SK-N-SH treated with all-trans-retinoic acid at 6 μM for 48 hours (cell line): ENCODE results near the gene FJX1.
A peak's percentile ranks its signal among the peaks of the same experiment; 100 is the strongest.

Experiments
- ATAC-seq: fragments of 200-7000 bp; cut with Tn5 transposase; 3 replicates; pipeline ENCODE4 v1.9.1; 2020; ENCODE audit warnings: mild to moderate bottlenecking, moderate library complexity
- ARNTL ChIP-seq: fragments of 450-650 bp; formaldehyde crosslinking; IDR thresholded peaks from 2 replicates; pipeline ENCODE4 v1.5.0; 2020; ENCODE audit warnings: low read depth, mild to moderate bottlenecking, moderate library complexity, borderline replicate concordance
- BACH2 ChIP-seq: fragments of 250-450 bp; sonication (Bioruptor Pico); IDR thresholded peaks from 2 replicates; pipeline ENCODE4 v1.9.0; 2021; ENCODE audit warnings: mild to moderate bottlenecking, borderline replicate concordance
- CSDC2 ChIP-seq: fragments of 250-450 bp; sonication (Bioruptor Pico); IDR thresholded peaks from 2 replicates; pipeline ENCODE4 v1.5.0; 2020; ENCODE audit warnings: mild to moderate bottlenecking, moderate library complexity
- ESRRG ChIP-seq: fragments of 250-450 bp; sonication (Bioruptor Pico); IDR thresholded peaks from 2 replicates; pipeline ENCODE4 v1.6.1; 2021; ENCODE audit warnings: mild to moderate bottlenecking
- GLIS3 ChIP-seq: fragments of 250-450 bp; sonication (Bioruptor Pico); IDR thresholded peaks from 2 replicates; pipeline ENCODE4 v1.5.0; 2020; ENCODE audit warnings: mild to moderate bottlenecking, moderate library complexity
- OSR1 ChIP-seq: fragments of 250-450 bp; sonication (Bioruptor Pico); IDR thresholded peaks from 2 replicates; pipeline ENCODE4 v1.8.0; 2022; ENCODE audit warnings: moderate library complexity, mild to moderate bottlenecking, inconsistent platforms
- PPARA ChIP-seq: fragments of 250-450 bp; sonication (Bioruptor Pico); IDR thresholded peaks from 2 replicates; pipeline ENCODE4 v1.5.0; 2020; ENCODE audit warnings: mild to moderate bottlenecking, borderline replicate concordance
- RARB ChIP-seq: fragments of 250-450 bp; sonication (Bioruptor Pico); IDR thresholded peaks from 2 replicates; pipeline ENCODE4 v1.8.0; 2021; ENCODE audit warnings: mild to moderate bottlenecking, moderate library complexity
- SNAI2 ChIP-seq: fragments of 250-450 bp; sonication (Bioruptor Pico); IDR thresholded peaks from 2 replicates; pipeline ENCODE4 v1.5.0; 2020; ENCODE audit warnings: mild to moderate bottlenecking, moderate library complexity
- TCF4 ChIP-seq: fragments of 250-450 bp; sonication (Bioruptor Pico); IDR thresholded peaks from 2 replicates; pipeline ENCODE4 v1.8.0; 2021; ENCODE audit warnings: mild to moderate bottlenecking, moderate library complexity, borderline replicate concordance
- TOX ChIP-seq: fragments of 250-450 bp; sonication (Bioruptor Pico); IDR thresholded peaks from 2 replicates; pipeline ENCODE4 v1.8.0; 2021; ENCODE audit warnings: mild to moderate bottlenecking, moderate library complexity, borderline replicate concordance
- ZC3H10 ChIP-seq: fragments of 250-450 bp; sonication (Bioruptor Pico); IDR thresholded peaks from 2 replicates; pipeline ENCODE4 v1.5.1; 2021; ENCODE audit warnings: mild to moderate bottlenecking, moderate library complexity
- ZFP3 ChIP-seq: fragments of 250-450 bp; sonication (Bioruptor Pico); IDR thresholded peaks from 2 replicates; pipeline ENCODE4 v1.5.0; 2020; ENCODE audit warnings: mild to moderate bottlenecking, moderate library complexity
- ZFP30 ChIP-seq: fragments of 450-650 bp; formaldehyde crosslinking; IDR thresholded peaks from 2 replicates; pipeline ENCODE4 v1.5.0; 2022; ENCODE audit warnings: mild to moderate bottlenecking, moderate library complexity
- ZNF70 ChIP-seq: fragments of 450-650 bp; formaldehyde crosslinking; IDR thresholded peaks from 2 replicates; pipeline ENCODE4 v1.5.0; 2020; ENCODE audit warnings: mild to moderate bottlenecking, moderate library complexity
- ZNF8 ChIP-seq: fragments of 450-650 bp; formaldehyde crosslinking; IDR thresholded peaks from 2 replicates; pipeline ENCODE4 v1.5.0; 2020; ENCODE audit warnings: mild to moderate bottlenecking, moderate library complexity
- TF ChIP-seq, protein P1 (sequence below): fragments of 250-450 bp; sonication (Bioruptor Pico); IDR thresholded peaks from 2 replicates; pipeline ENCODE4 v1.5.0; 2020; ENCODE audit warnings: mild to moderate bottlenecking, moderate library complexity
- TF ChIP-seq, protein P2 (sequence below): fragments of 250-450 bp; sonication (Bioruptor Pico); IDR thresholded peaks from 2 replicates; pipeline ENCODE4 v1.8.0; 2020; ENCODE audit warnings: mild to moderate bottlenecking, moderate library complexity, borderline replicate concordance
- TF ChIP-seq, protein P3 (sequence below): fragments of 250-450 bp; sonication (Bioruptor Pico); IDR thresholded peaks from 2 replicates; pipeline ENCODE4 v1.5.1; 2020; ENCODE audit warnings: low read depth, mild to moderate bottlenecking, moderate library complexity
- TF ChIP-seq, protein P4 (sequence below): fragments of 250-450 bp; sonication (Bioruptor Pico); IDR thresholded peaks from 2 replicates; pipeline ENCODE4 v1.5.1; 2021; ENCODE audit warnings: mild to moderate bottlenecking, moderate library complexity
- TF ChIP-seq, protein P5 (sequence below): fragments of 250-450 bp; sonication (Bioruptor Pico); IDR thresholded peaks from 2 replicates; pipeline ENCODE4 v1.8.0; 2021; ENCODE audit warnings: low read depth, mild to moderate bottlenecking, moderate library complexity, borderline replicate concordance

FJX1 gene

DNA sequence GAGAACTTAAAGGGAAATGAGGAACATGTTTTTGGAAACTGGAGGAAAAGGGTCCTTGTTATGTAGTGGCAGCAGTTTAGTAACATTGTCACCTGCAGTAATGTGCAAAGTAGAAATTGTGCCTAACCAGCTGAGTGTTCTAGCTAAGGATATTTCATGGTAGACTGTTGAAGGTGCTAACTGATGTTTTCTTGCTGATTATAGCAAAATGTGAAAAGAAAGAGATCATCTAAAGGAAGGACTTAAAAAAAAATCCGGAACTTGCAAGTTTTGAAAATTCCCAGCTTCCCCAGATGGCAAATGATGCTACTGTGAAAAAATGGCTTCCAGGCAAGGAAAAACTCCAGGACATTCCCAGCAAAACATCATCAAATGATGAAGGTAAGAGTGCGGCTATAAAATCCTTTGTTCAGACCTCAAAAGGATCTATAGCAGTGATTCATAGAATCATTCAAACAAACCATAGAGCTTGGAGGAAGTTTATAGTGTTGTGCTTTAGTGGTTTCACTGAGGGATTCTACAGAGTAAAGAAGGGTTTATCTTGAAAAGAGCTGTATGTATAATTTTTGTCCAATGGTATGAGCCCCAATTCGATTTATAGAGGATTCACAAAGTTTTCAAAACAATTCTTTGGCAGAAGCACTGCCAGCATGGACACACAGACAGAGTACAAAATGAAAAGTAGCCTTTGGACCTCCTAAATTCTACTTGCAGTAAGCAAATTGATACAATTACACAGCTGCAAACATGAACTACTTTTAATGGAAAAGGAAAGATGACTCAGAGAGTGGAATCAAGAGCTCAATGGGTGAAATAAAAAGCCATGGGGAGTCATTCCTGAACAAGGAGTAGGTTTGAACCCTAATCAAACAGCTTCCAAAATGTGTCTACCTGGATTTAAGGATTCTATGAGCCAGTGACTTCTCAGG is 40.0 kb downstream of the FJX1 start (continued):
- TF ChIP-seq, protein P1, sequence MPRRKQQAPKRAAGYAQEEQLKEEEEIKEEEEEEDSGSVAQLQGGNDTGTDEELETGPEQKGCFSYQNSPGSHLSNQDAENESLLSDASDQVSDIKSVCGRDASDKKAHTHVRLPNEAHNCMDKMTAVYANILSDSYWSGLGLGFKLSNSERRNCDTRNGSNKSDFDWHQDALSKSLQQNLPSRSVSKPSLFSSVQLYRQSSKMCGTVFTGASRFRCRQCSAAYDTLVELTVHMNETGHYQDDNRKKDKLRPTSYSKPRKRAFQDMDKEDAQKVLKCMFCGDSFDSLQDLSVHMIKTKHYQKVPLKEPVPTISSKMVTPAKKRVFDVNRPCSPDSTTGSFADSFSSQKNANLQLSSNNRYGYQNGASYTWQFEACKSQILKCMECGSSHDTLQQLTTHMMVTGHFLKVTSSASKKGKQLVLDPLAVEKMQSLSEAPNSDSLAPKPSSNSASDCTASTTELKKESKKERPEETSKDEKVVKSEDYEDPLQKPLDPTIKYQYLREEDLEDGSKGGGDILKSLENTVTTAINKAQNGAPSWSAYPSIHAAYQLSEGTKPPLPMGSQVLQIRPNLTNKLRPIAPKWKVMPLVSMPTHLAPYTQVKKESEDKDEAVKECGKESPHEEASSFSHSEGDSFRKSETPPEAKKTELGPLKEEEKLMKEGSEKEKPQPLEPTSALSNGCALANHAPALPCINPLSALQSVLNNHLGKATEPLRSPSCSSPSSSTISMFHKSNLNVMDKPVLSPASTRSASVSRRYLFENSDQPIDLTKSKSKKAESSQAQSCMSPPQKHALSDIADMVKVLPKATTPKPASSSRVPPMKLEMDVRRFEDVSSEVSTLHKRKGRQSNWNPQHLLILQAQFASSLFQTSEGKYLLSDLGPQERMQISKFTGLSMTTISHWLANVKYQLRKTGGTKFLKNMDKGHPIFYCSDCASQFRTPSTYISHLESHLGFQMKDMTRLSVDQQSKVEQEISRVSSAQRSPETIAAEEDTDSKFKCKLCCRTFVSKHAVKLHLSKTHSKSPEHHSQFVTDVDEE = no peak
- TF ChIP-seq, all 23 proteins: peak for 0

DNA sequence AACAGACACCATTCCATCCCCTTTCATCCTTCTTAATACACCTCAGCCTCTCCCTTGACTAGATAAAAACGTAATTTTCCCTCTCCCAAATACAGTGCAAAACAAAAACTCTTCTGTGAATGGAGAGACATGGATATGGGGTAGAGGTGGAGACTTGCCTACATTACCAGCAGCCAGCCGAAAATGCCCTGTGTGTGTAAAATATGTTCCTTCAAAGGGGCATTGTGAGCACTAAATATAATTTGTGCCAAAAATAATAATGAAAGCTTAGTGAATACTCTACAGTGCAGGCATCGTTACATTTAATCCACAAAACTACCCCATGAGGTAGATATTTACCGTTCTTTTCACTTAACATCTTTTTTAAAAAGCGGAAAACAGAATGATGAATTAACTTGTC is 43.3 kb downstream of the FJX1 start:
- TF ChIP-seq ZC3H10 (no peak), ESRRG (CRISPR knock-in tag) (no peak), RARB (no peak), ZNF8 (CRISPR knock-in tag) (no peak)
- TF ChIP-seq, all 23 proteins: peak for 0
- no peak for ATAC-seq

DNA sequence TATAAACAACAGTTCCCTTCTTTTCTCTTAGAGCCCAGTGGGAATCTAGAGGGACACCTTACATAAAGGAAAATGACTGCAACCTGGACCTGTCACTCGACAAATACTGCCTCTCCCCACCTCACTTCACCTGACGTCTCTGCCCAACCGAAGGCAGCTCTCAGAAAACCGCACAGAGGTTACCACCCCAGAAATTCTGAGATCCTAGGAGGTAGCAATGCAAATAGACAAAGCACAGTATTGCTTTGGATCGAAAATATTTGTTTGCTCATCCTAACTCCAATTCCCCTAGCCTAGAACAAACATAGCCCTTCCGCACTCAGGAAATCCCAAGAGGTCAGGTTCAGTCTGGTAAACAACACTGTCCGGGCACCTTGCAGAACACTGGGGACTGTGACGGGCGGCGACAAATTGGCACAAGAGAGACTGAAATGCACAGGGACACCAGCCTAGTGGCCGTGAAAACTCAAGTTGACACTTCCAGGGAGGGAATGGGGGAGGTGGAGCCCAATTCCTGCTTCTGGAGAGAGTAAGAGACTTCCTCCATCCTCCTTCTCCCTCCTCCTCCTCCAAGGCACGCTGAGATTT is 43.9 kb downstream of the FJX1 start:
- ATAC-seq = peak; percentile 39; the same call in 2 of the 3 replicates
- TF ChIP-seq ZFP3 (no peak), ZNF70 (CRISPR knock-in tag) (no peak), CSDC2 (no peak), ZC3H10 (no peak), PPARA (no peak), TCF4 (CRISPR knock-in tag) (no peak), ESRRG (CRISPR knock-in tag) (no peak), OSR1 (CRISPR knock-in tag) (no peak), TOX (no peak), SNAI2 (CRISPR knock-in tag) (no peak), RARB (no peak), ZFP30 (CRISPR knock-in tag) (no peak), GLIS3 (no peak), ARNTL (CRISPR knock-in tag) (no peak), BACH2 (CRISPR knock-in tag) (no peak)
- TF ChIP-seq, protein P2, sequence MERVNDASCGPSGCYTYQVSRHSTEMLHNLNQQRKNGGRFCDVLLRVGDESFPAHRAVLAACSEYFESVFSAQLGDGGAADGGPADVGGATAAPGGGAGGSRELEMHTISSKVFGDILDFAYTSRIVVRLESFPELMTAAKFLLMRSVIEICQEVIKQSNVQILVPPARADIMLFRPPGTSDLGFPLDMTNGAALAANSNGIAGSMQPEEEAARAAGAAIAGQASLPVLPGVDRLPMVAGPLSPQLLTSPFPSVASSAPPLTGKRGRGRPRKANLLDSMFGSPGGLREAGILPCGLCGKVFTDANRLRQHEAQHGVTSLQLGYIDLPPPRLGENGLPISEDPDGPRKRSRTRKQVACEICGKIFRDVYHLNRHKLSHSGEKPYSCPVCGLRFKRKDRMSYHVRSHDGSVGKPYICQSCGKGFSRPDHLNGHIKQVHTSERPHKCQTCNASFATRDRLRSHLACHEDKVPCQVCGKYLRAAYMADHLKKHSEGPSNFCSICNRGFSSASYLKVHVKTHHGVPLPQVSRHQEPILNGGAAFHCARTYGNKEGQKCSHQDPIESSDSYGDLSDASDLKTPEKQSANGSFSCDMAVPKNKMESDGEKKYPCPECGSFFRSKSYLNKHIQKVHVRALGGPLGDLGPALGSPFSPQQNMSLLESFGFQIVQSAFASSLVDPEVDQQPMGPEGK (CRISPR knock-in tag) = no peak
- TF ChIP-seq, protein P3, sequence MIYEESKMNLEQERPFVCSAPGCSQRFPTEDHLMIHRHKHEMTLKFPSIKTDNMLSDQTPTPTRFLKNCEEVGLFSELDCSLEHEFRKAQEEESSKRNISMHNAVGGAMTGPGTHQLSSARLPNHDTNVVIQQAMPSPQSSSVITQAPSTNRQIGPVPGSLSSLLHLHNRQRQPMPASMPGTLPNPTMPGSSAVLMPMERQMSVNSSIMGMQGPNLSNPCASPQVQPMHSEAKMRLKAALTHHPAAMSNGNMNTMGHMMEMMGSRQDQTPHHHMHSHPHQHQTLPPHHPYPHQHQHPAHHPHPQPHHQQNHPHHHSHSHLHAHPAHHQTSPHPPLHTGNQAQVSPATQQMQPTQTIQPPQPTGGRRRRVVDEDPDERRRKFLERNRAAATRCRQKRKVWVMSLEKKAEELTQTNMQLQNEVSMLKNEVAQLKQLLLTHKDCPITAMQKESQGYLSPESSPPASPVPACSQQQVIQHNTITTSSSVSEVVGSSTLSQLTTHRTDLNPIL (CRISPR knock-in tag) = no peak
- TF ChIP-seq, protein P1 = no peak
- TF ChIP-seq, protein P4, sequence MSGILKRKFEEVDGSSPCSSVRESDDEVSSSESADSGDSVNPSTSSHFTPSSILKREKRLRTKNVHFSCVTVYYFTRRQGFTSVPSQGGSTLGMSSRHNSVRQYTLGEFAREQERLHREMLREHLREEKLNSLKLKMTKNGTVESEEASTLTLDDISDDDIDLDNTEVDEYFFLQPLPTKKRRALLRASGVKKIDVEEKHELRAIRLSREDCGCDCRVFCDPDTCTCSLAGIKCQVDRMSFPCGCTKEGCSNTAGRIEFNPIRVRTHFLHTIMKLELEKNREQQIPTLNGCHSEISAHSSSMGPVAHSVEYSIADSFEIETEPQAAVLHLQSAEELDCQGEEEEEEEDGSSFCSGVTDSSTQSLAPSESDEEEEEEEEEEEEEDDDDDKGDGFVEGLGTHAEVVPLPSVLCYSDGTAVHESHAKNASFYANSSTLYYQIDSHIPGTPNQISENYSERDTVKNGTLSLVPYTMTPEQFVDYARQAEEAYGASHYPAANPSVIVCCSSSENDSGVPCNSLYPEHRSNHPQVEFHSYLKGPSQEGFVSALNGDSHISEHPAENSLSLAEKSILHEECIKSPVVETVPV (CRISPR knock-in tag) = no peak
- TF ChIP-seq, protein P5, sequence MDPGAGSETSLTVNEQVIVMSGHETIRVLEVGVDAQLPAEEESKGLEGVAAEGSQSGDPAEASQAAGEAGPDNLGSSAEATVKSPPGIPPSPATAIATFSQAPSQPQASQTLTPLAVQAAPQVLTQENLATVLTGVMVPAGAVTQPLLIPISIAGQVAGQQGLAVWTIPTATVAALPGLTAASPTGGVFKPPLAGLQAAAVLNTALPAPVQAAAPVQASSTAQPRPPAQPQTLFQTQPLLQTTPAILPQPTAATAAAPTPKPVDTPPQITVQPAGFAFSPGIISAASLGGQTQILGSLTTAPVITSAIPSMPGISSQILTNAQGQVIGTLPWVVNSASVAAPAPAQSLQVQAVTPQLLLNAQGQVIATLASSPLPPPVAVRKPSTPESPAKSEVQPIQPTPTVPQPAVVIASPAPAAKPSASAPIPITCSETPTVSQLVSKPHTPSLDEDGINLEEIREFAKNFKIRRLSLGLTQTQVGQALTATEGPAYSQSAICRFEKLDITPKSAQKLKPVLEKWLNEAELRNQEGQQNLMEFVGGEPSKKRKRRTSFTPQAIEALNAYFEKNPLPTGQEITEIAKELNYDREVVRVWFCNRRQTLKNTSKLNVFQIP (CRISPR knock-in tag) = no peak
